ENCODE data around the gene GARRE1.
A peak's percentile ranks its signal among the peaks of the same experiment; 100 is the strongest.

Gene GARRE1

GRCh38 chr19:34228762-34229161, 25.6 kb upstream of the GARRE1 start:
- TF ChIP-seq FOXP2 (optimal IDR thresholded peaks at IDR 0.05; ENCODE audit: control extremely low read depth, extremely low read length, insufficient read depth) (no peak), POLR2AphosphoS5 (IDR thresholded peaks at IDR 0.05; ENCODE audit: borderline replicate concordance, low read depth, low read length) (no peak), EZH2 (IDR thresholded peaks at IDR 0.05) (no peak)
- Histone ChIP-seq H3K27ac (no peak overlapping the region), H3K4me3 (no peak overlapping the region), H3K36me3 (ENCODE audit: insufficient read depth, low read length) (peaks cover 67% of the 10 kb centered on the region), H3K9me3 (ENCODE audit: low read depth, low read length) (no peaks in the 10 kb centered on the region), H3K9ac (ENCODE audit: insufficient read length) (no peak overlapping the region)
- DNase-seq (ENCODE audit: low read depth, low spot score): no peak

GRCh38 chr19:34229721-34230120, 24.6 kb upstream of the GARRE1 start:
- Histone ChIP-seq H3K9me3 (ENCODE audit: low read depth, low read length) (no peaks in the 10 kb centered on the region), H3K9ac (ENCODE audit: insufficient read length) (no peak overlapping the region), H3K27ac (no peak overlapping the region), H3K36me3 (ENCODE audit: insufficient read depth, low read length) (peaks cover 57% of the 10 kb centered on the region), H3K4me3 (no peak overlapping the region)
- TF ChIP-seq EZH2 (IDR thresholded peaks at IDR 0.05) (no peak), FOXP2 (optimal IDR thresholded peaks at IDR 0.05; ENCODE audit: control extremely low read depth, extremely low read length, insufficient read depth) (no peak), POLR2AphosphoS5 (IDR thresholded peaks at IDR 0.05; ENCODE audit: borderline replicate concordance, low read depth, low read length) (no peak)
- DNase-seq (ENCODE audit: low read depth, low spot score): no peak

GRCh38 chr19:34230820-34231219, 23.5 kb upstream of the GARRE1 start:
- no peak for DNase-seq (ENCODE audit: low read depth, low spot score)
- Histone ChIP-seq H3K9ac (ENCODE audit: insufficient read length) (no peak overlapping the region), H3K27ac (no peak overlapping the region), H3K36me3 (ENCODE audit: insufficient read depth, low read length) (peaks cover 46% of the 10 kb centered on the region), H3K4me3 (no peak overlapping the region), H3K9me3 (ENCODE audit: low read depth, low read length) (no peaks in the 10 kb centered on the region)
- TF ChIP-seq FOXP2 (optimal IDR thresholded peaks at IDR 0.05; ENCODE audit: control extremely low read depth, extremely low read length, insufficient read depth): no peak
- no peak for TF ChIP-seq POLR2AphosphoS5 (IDR thresholded peaks at IDR 0.05; ENCODE audit: borderline replicate concordance, low read depth, low read length)
- TF ChIP-seq EZH2 (IDR thresholded peaks at IDR 0.05): no peak

GRCh38 chr19:34231439-34231838, 22.9 kb upstream of the GARRE1 start:
- H3K36me3 ChIP-seq (ENCODE audit: insufficient read depth, low read length): peaks cover 40% of the 10 kb centered on the region
- H3K9ac ChIP-seq (ENCODE audit: insufficient read length): no peak overlapping the region
- no peak overlapping the region for H3K27ac ChIP-seq
- H3K9me3 ChIP-seq (ENCODE audit: low read depth, low read length): no peaks in the 10 kb centered on the region
- H3K4me3 ChIP-seq: no peak overlapping the region
- no peak for DNase-seq (ENCODE audit: low read depth, low spot score)
- TF ChIP-seq POLR2AphosphoS5 (IDR thresholded peaks at IDR 0.05; ENCODE audit: borderline replicate concordance, low read depth, low read length): no peak
- no peak for TF ChIP-seq EZH2 (IDR thresholded peaks at IDR 0.05)
- TF ChIP-seq FOXP2 (optimal IDR thresholded peaks at IDR 0.05; ENCODE audit: control extremely low read depth, extremely low read length, insufficient read depth): no peak

- Histone ChIP-seq H3K9ac (ENCODE audit: insufficient read length) (no peak overlapping the region), H3K9me3 (ENCODE audit: low read depth, low read length) (no peaks in the 10 kb centered on the region), H3K4me3 (no peak overlapping the region), H3K27ac (no peak overlapping the region), H3K36me3 (ENCODE audit: insufficient read depth, low read length) (peaks cover 26% of the 10 kb centered on the region)
- no peak for TF ChIP-seq POLR2AphosphoS5 (IDR thresholded peaks at IDR 0.05; ENCODE audit: borderline replicate concordance, low read depth, low read length)
- no peak for TF ChIP-seq FOXP2 (optimal IDR thresholded peaks at IDR 0.05; ENCODE audit: control extremely low read depth, extremely low read length, insufficient read depth)
- no peak for TF ChIP-seq EZH2 (IDR thresholded peaks at IDR 0.05)
- DNase-seq (ENCODE audit: low read depth, low spot score): no peak
Measured at GRCh38 chr19:34232566-34233481, 21.5 kb upstream of the GARRE1 start.

GRCh38 chr19:34235425-34235940, 18.9 kb upstream of the GARRE1 start:
- Histone ChIP-seq H3K4me3 (no peak overlapping the region), H3K27ac (no peak overlapping the region), H3K36me3 (ENCODE audit: insufficient read depth, low read length) (no peaks in the 10 kb centered on the region; the same call in 1 of the 2 replicates), H3K9me3 (ENCODE audit: low read depth, low read length) (no peaks in the 10 kb centered on the region), H3K9ac (ENCODE audit: insufficient read length) (no peak overlapping the region)
- TF ChIP-seq EZH2 (IDR thresholded peaks at IDR 0.05) (no peak), POLR2AphosphoS5 (IDR thresholded peaks at IDR 0.05; ENCODE audit: borderline replicate concordance, low read depth, low read length) (no peak), FOXP2 (optimal IDR thresholded peaks at IDR 0.05; ENCODE audit: control extremely low read depth, extremely low read length, insufficient read depth) (no peak)
- no peak for DNase-seq (ENCODE audit: low read depth, low spot score)

- no peak overlapping the region for H3K27ac ChIP-seq
Measured at GRCh38 chr19:34236035-34236987, 18.0 kb upstream of the GARRE1 start.

GRCh38 chr19:34237283-34237682, 17.1 kb upstream of the GARRE1 start:
- DNase-seq (ENCODE audit: low read depth, low spot score): no peak
- Histone ChIP-seq H3K27ac (no peak overlapping the region), H3K9ac (ENCODE audit: insufficient read length) (no peak overlapping the region), H3K36me3 (ENCODE audit: insufficient read depth, low read length) (no peaks in the 10 kb centered on the region), H3K9me3 (ENCODE audit: low read depth, low read length) (no peaks in the 10 kb centered on the region), H3K4me3 (no peak overlapping the region)
- TF ChIP-seq POLR2AphosphoS5 (IDR thresholded peaks at IDR 0.05; ENCODE audit: borderline replicate concordance, low read depth, low read length) (no peak; the same call in 1 of the 2 replicates), EZH2 (IDR thresholded peaks at IDR 0.05) (no peak), FOXP2 (optimal IDR thresholded peaks at IDR 0.05; ENCODE audit: control extremely low read depth, extremely low read length, insufficient read depth) (no peak)

More at GRCh38 chr19:34236035-34236987, 18.0 kb upstream of the GARRE1 start:
- no peak for DNase-seq (ENCODE audit: low read depth, low spot score)
- H3K9ac ChIP-seq (ENCODE audit: insufficient read length): no peak overlapping the region
- no peaks in the 10 kb centered on the region for H3K9me3 ChIP-seq (ENCODE audit: low read depth, low read length)
- no peak overlapping the region for H3K4me3 ChIP-seq
- peak; percentile 91 for TF ChIP-seq FOXP2 (optimal IDR thresholded peaks at IDR 0.05; ENCODE audit: control extremely low read depth, extremely low read length, insufficient read depth)
- TF ChIP-seq EZH2 (IDR thresholded peaks at IDR 0.05): no peak
- no peaks in the 10 kb centered on the region for H3K36me3 ChIP-seq (ENCODE audit: insufficient read depth, low read length)
